Astrocyte of the spinal cord (primary cell): ENCODE results near the gene TNS2.

Source experiments
- DNase-seq: peaks from one replicate; pipeline ENCODE4 v3.0.0; 2011; ENCODE audit warnings: low read depth, low spot score
- H3K4me3 ChIP-seq: 2 replicates; pipeline ENCODE4 v1.5.1; 2011; ENCODE audit warnings: low read depth, mild to moderate bottlenecking, low read length, moderate library complexity
- in situ Hi-C: cut with HindIII; loops from 2 replicates; pipeline ENCODE4 v1.10.0; 2017; ENCODE audit warnings: low sequenced_read_pairs
- TF ChIP-seq, protein P1 (sequence below): IDR thresholded peaks from 2 replicates; pipeline ENCODE4 v1.5.1; 2012; ENCODE audit warnings: low read depth, mild to moderate bottlenecking, low read length, inconsistent platforms

Gene TNS2

DNA sequence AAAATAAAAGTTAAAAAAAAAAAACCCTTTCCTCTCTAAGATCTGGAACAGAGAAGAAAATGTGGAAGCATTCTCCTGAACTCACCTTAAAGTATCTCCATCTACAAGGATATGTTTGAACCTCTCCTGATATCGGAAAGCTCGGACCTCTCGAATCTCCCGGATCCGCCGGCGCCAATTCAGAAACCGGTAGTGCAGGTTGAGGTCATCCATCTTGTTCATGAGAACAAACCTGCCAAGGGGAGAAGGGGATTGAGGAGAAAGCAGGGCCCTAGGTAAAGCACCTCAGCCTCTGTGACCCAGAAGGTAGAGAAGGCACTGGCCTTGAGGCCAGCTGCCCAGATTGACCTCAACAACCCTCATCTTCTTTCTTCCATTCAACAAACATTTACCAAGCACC is 27.2 kb downstream of the TNS2 start:
- no peak for DNase-seq
- in situ Hi-C loops, result no loop called here
- H3K4me3 ChIP-seq, result no peak overlapping the region
- TF ChIP-seq, protein P1, sequence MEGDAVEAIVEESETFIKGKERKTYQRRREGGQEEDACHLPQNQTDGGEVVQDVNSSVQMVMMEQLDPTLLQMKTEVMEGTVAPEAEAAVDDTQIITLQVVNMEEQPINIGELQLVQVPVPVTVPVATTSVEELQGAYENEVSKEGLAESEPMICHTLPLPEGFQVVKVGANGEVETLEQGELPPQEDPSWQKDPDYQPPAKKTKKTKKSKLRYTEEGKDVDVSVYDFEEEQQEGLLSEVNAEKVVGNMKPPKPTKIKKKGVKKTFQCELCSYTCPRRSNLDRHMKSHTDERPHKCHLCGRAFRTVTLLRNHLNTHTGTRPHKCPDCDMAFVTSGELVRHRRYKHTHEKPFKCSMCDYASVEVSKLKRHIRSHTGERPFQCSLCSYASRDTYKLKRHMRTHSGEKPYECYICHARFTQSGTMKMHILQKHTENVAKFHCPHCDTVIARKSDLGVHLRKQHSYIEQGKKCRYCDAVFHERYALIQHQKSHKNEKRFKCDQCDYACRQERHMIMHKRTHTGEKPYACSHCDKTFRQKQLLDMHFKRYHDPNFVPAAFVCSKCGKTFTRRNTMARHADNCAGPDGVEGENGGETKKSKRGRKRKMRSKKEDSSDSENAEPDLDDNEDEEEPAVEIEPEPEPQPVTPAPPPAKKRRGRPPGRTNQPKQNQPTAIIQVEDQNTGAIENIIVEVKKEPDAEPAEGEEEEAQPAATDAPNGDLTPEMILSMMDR, result no peak

DNA sequence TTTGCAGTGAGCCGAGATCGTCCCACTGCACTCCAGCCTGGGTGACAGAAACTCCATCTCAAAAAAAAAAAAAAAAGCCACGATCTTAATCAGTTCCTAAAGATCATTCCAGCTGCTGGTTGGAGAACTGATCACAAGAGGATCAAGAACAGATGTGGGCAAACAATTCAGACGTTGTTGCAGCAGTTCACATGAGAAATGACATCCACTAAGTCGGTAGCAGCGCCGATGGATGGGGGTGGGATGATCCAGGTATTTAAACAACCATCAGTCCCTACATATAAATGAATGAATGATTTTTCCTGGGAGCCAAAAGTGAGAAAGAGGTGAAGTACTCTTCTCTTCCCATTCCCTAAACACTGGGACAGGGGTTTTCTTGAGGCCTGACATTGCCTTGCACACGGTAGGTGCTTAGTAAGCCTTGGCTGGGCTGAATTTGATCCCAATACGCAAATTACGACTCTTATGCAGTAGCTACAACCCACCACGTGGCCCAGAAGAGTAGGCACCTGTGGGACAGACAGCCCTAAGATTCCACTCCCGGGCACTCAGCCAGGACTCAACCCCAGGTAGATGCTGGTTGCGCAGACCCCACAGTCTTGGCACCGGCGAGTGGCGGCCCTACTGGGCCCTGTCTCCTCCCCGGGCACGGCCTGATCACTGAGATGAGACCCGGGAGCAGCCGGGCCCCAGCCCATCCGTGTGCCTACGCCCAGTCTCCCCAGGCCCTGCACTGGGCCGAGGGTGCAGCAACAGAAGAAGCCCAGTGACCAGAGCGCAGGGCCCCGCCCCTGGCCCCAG is 28.8 kb downstream of the TNS2 start:
- DNase-seq, result no peak
- H3K4me3 ChIP-seq, result peak overlapping the region; percentile 69
- TF ChIP-seq, protein P1, result no peak
- in situ Hi-C loops, result no loop called here

GRCh38 chr12:53079226-53080117 is 29.6 kb downstream of the TNS2 start, which contains the start of gene SPRYD3:
SPRYD3 (minus strand) TSS chr12:53079390; CDS start chr12:53079333, 57 bp downstream.
- DNase-seq, result peak; percentile 98
- TF ChIP-seq, protein P1, result no peak
- in situ Hi-C loops, result no loop called here
- H3K4me3 ChIP-seq, result peak within 1 kb of the TSS; percentile 69

GRCh38 chr12:53082637-53083175 is 32.8 kb downstream of the TNS2 start:
- no peak for DNase-seq
- TF ChIP-seq, protein P1, result no peak
- no peak overlapping the region for H3K4me3 ChIP-seq
- in situ Hi-C loops, result no loop called here

- H3K4me3 ChIP-seq, result no peak overlapping the region
- in situ Hi-C loops, result no loop called here
- DNase-seq, result no peak
- TF ChIP-seq, protein P1, result no peak
Measured at GRCh38 chr12:53086361-53086760, 36.5 kb downstream of the TNS2 start.

DNA sequence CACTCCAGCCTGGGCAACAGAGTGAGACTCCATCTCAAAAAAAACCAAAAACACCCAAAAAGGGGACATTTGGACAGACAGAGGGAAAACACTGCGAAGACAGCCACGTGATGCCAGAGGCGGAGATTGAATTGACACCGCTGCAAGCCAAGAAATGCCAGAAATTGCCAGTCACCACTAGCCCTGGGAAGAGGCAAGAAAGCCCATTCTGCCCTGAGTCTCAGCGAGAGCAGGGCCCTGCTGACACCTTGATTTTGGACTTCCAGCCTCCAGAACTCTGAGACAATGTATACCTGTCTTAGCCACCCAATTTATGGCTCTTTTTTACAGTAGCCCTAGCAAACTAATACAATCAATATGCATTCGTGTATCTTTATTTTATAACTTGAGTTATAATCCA is 40.2 kb downstream of the TNS2 start:
- TF ChIP-seq, protein P1, result no peak
- H3K4me3 ChIP-seq, result no peak overlapping the region
- no peak for DNase-seq
- in situ Hi-C loops, result no loop called here
